ENCODE results near the gene FGF3.

FGF3 gene

GRCh38 chr11:69823641-69824265 is 4.5 kb upstream of the FGF3 start:
- DNase-seq (ENCODE audit: low read depth), result no peak

GRCh38 chr11:69822676-69823494 is 3.7 kb upstream of the FGF3 start:
- DNase-seq (ENCODE audit: low read depth), result no peak

GRCh38 chr11:69821511-69822040 is 2.4 kb upstream of the FGF3 start:
- DNase-seq (ENCODE audit: low read depth), result no peak

- DNase-seq (ENCODE audit: low read depth), result no peak
Measured at GRCh38 chr11:69820441-69820840, 1.2 kb upstream of the FGF3 start.

GRCh38 chr11:69819541-69820070 is 390 bp upstream of the FGF3 start:
- no peak for DNase-seq (ENCODE audit: low read depth)

- DNase-seq (ENCODE audit: low read depth), result no peak
Measured at GRCh38 chr11:69818231-69818602, 999 bp downstream of the FGF3 start.

GRCh38 chr11:69817265-69818230 is 1.7 kb downstream of the FGF3 start:
- no peak for DNase-seq (ENCODE audit: low read depth)

- no peak for DNase-seq (ENCODE audit: low read depth)
Measured at GRCh38 chr11:69816671-69817070, 2.5 kb downstream of the FGF3 start.

- DNase-seq (ENCODE audit: low read depth), result no peak
Measured at GRCh38 chr11:69815973-69816372, 3.2 kb downstream of the FGF3 start.

GRCh38 chr11:69814902-69815301 is 4.3 kb downstream of the FGF3 start:
- no peak for DNase-seq (ENCODE audit: low read depth)

GRCh38 chr11:69814411-69814810 is 4.8 kb downstream of the FGF3 start:
- DNase-seq (ENCODE audit: low read depth), result no peak

GRCh38 chr11:69813839-69814238 is 5.4 kb downstream of the FGF3 start:
- no peak for DNase-seq (ENCODE audit: low read depth)

- DNase-seq (ENCODE audit: low read depth), result no peak
Measured at GRCh38 chr11:69812946-69813345, 6.3 kb downstream of the FGF3 start.

GRCh38 chr11:69812256-69812655 is 7.0 kb downstream of the FGF3 start:
- DNase-seq (ENCODE audit: low read depth), result no peak

- DNase-seq (ENCODE audit: low read depth), result no peak
Measured at GRCh38 chr11:69811431-69811830, 7.8 kb downstream of the FGF3 start.

- no peak for DNase-seq (ENCODE audit: low read depth)
Measured at GRCh38 chr11:69810289-69811118, 8.7 kb downstream of the FGF3 start.

- DNase-seq (ENCODE audit: low read depth), result peak; percentile 33
Measured at GRCh38 chr11:69808667-69809086, 10.5 kb downstream of the FGF3 start.

- DNase-seq (ENCODE audit: low read depth), result no peak
Measured at GRCh38 chr11:69807106-69807815, 12.0 kb downstream of the FGF3 start.

- no peak for DNase-seq (ENCODE audit: low read depth)
Measured at GRCh38 chr11:69804769-69805508, 14.3 kb downstream of the FGF3 start.
